ENCODE data around the gene ICE1.

- TF ChIP-seq PCBP2 (IDR thresholded peaks at IDR 0.05; ENCODE audit: low read depth, low read length, poor library complexity, severe bottlenecking) (no peak), KLF1 (tag; IDR thresholded peaks at IDR 0.05) (no peak), ZNF280A (IDR thresholded peaks at IDR 0.05; ENCODE audit: low read depth, partially characterized antibody) (no peak), TRIM24 (IDR thresholded peaks at IDR 0.05) (no peak), SREBF2 (CRISPR knock-in tag; IDR thresholded peaks at IDR 0.05) (no peak), CTCF (IDR thresholded peaks at IDR 0.05 in 2 of 3, conservative IDR thresholded peaks at IDR 0.05 in 1 of 3; ENCODE audit: insufficient read depth in 2 of 3, low read depth in 1 of 3, low read length in 3 of 3) (no peak), ESRRB (CRISPR knock-in tag; IDR thresholded peaks at IDR 0.05; ENCODE audit: borderline replicate concordance) (no peak), RAD21 (CRISPR knock-in tag; conservative IDR thresholded peaks at IDR 0.05 in 1 of 2, IDR thresholded peaks at IDR 0.05 in 1 of 2) (no peak), ZNF707 (CRISPR knock-in tag; conservative IDR thresholded peaks at IDR 0.05) (no peak)
These were observed 99.9 kb downstream of the ICE1 start for GRCh38 chr5:5522336-5522735.

Measured in K562 (cell line).